NCI-H2107 (cell line): ENCODE measurements around the gene AKR1C1.
"Not testable (repeated sequence)": the region's sequence is repeated elsewhere in the genome, so short reads cannot be mapped to it uniquely, and the experiment has no call there.

Experiments
- DNase-seq: peaks from one replicate; lab custom pipeline; 2025; lab: John Stamatoyannopoulos, UW

Gene AKR1C1

GRCh38 chr10:4984223-4984622 is 21.0 kb downstream of the AKR1C1 start:
- no peak for DNase-seq

- DNase-seq = no peak
Observed at GRCh38 chr10:4984971-4985594, 21.9 kb downstream of the AKR1C1 start.

GRCh38 chr10:4988000-4988641 is 24.9 kb downstream of the AKR1C1 start:
- not testable (repeated sequence) for DNase-seq

GRCh38 chr10:4990217-4990616 is 27.0 kb downstream of the AKR1C1 start:
- DNase-seq = no peak

GRCh38 chr10:4991463-4991862 is 28.2 kb downstream of the AKR1C1 start:
- not testable (repeated sequence) for DNase-seq

- not testable (repeated sequence) for DNase-seq
Observed at GRCh38 chr10:4992564-4992963, 29.3 kb downstream of the AKR1C1 start.

GRCh38 chr10:4994260-4994659 is 31.0 kb downstream of the AKR1C1 start:
- not testable (repeated sequence) for DNase-seq

GRCh38 chr10:4998671-4999070 is 35.5 kb downstream of the AKR1C1 start:
- DNase-seq = no peak

GRCh38 chr10:5002013-5002727 is 39.0 kb downstream of the AKR1C1 start:
- DNase-seq = no peak

- not testable (repeated sequence) for DNase-seq
Observed at GRCh38 chr10:5003127-5004029, 40.2 kb downstream of the AKR1C1 start, which contains the start of gene AKR1C2. TSS of gene AKR1C2 (minus strand) at chr10:5003857. CDS start at chr10:5003835, 22 bp downstream.

GRCh38 chr10:5004030-5004385 is 40.8 kb downstream of the AKR1C1 start:
- DNase-seq = not testable (repeated sequence)

- not testable (repeated sequence) for DNase-seq
Observed at GRCh38 chr10:5004501-5004900, 41.3 kb downstream of the AKR1C1 start.

GRCh38 chr10:5008857-5009548 is 45.8 kb downstream of the AKR1C1 start:
- not testable (repeated sequence) for DNase-seq

GRCh38 chr10:5010043-5010442 is 46.8 kb downstream of the AKR1C1 start:
- not testable (repeated sequence) for DNase-seq

GRCh38 chr10:5011392-5011791 is 48.2 kb downstream of the AKR1C1 start:
- DNase-seq = not testable (repeated sequence)

GRCh38 chr10:5012595-5012994 is 49.4 kb downstream of the AKR1C1 start:
- no peak for DNase-seq

- no peak for DNase-seq
Observed at GRCh38 chr10:5013385-5013784, 50.2 kb downstream of the AKR1C1 start.

- not testable (repeated sequence) for DNase-seq
Observed at GRCh38 chr10:5014200-5014910, 51.1 kb downstream of the AKR1C1 start.

- no peak for DNase-seq
Observed at GRCh38 chr10:5014936-5015335, 51.7 kb downstream of the AKR1C1 start.

GRCh38 chr10:5018134-5018533 is 54.9 kb downstream of the AKR1C1 start:
- DNase-seq = no peak
